Esophagus squamous epithelium (tissue), 5 donors: ENCODE measurements around the gene ACSL5. TPM values are rescaled to one million over a fixed set of nuclear protein-coding genes. Genes with fewer than 3 reads are reported as not detected.
"Not testable (repeated sequence)": the region's sequence is repeated elsewhere in the genome, so short reads cannot be mapped to it uniquely, and the experiment has no call there.

Source experiments
- DNase-seq: peaks from one replicate; lab custom pipeline; 2025; lab: John Stamatoyannopoulos, UW
- H3K27ac ChIP-seq, 4 donors: fragments of 200-600 bp; sonication (generic); one replicate each; pipeline ENCODE4 v1.5.1; 2016 to 2019; ENCODE audit warnings: mild to moderate bottlenecking in 1 of 4
- H3K27me3 ChIP-seq, 4 donors: fragments of 200-600 bp; sonication (generic); 1 replicate in 3 of 4; 2 replicates in 1 of 4; pipeline versions ENCODE4 v1.5.1 to v1.6.0; 2017 to 2021; ENCODE audit warnings: antibody characterized with exemption in 1 of 4
- H3K36me3 ChIP-seq, 3 donors: fragments of 200-600 bp; sonication (generic); one replicate each; pipeline ENCODE4 v1.5.1; 2016 to 2019
- H3K4me1 ChIP-seq, 3 donors: fragments of 200-600 bp; sonication (generic); one replicate each; pipeline ENCODE4 v1.5.1; 2017 to 2019
- H3K4me3 ChIP-seq, 4 donors: fragments of 200-600 bp; sonication (generic); 1 replicate in 3 of 4; 2 replicates in 1 of 4; pipeline ENCODE4 v1.5.1; 2016 to 2019; ENCODE audit warnings: mild to moderate bottlenecking in 2 of 4, moderate library complexity in 1 of 4
- H3K9me3 ChIP-seq, 3 donors: fragments of 200-600 bp; sonication (generic); one replicate each; pipeline ENCODE4 v1.5.1; 2016 to 2019
- CTCF ChIP-seq, 6 experiments: fragments of 450-650 bp in 4 of 6; fragments of 200-600 bp in 2 of 6; sonication (generic) in 2 of 6; IDR thresholded peaks; one replicate each; pipeline ENCODE4 v1.5.1; 2016 to 2019; ENCODE audit warnings: antibody characterized with exemption in 6 of 6, mild to moderate bottlenecking in 4 of 6, moderate library complexity in 4 of 6
- POLR2A ChIP-seq, 4 donors: fragments of 450-650 bp; IDR thresholded peaks; one replicate each; pipeline ENCODE4 v1.6.1; 2017; ENCODE audit warnings: antibody characterized with exemption in 4 of 4, mild to moderate bottlenecking in 4 of 4, moderate library complexity in 3 of 4
- WGBS, 2 donors: methylation state at CpG; one replicate each; pipeline ENCODE4 v1.1.5; 2018; 5-methylcytosine and 5-hydroxymethylcytosine counted together
- intact Hi-C: fragments of 100-400 bp; cut with DNase I; formaldehyde crosslinking; loops from one replicate; pipeline ENCODE4 v1.15.0; 2022
- total RNA-seq, 4 donors: library from RNA; depleted of rRNA; stranded (reverse); fragments of >200 nt; gene quantifications; one replicate each; pipeline ENCODE4 v1.1.0, GENCODE V29; 2016
- donor health status: DM: yes; HTN: yes; CAD: no.

Gene ACSL5
- total RNA-seq, 4 donors from 2014 or later: 5.2 to 15.9 (median 8.2) TPM

GRCh38 chr10:112376396-112376790 lies 2.5 kb downstream of the ACSL5 start:
- H3K4me1 ChIP-seq: peaks cover 9 to 34% (median 11%) of the 10 kb centered on the region in 3 donors
- no peak for DNase-seq
- intact Hi-C loops: no loop called here
- peak overlapping the region; percentile 79 to 85 (median 81) for H3K27ac ChIP-seq
- WGBS, 2 donors: 23 to 52% methylated on average over 7 to 8 of the region's 11 CpGs
- no peaks in the 10 kb centered on the region for H3K27me3 ChIP-seq
- H3K9me3 ChIP-seq: no peaks in the 10 kb centered on the region
- peak overlapping the region; percentile 39 to 68 (median 52) for H3K4me3 ChIP-seq
- no peaks in the 10 kb centered on the region for H3K36me3 ChIP-seq
- no peak for TF ChIP-seq CTCF (IDR thresholded peaks at IDR 0.05)

- H3K27ac ChIP-seq, intact Hi-C loops, H3K27me3 ChIP-seq, DNase-seq, H3K9me3 ChIP-seq, H3K36me3 ChIP-seq: not testable (repeated sequence)
- WGBS, 2 donors: 87 to 88% methylated on average over 9 of the region's 9 CpGs
- Histone ChIP-seq H3K4me1 (peaks cover 9 to 34% (median 11%) of the 10 kb centered on the region in 3 donors), H3K4me3 (peak overlapping the region in 3 of 4 donors; percentile 51 to 68 (median 52))
Observed at GRCh38 chr10:112377116-112377515, 3.2 kb downstream of the ACSL5 start.

DNA sequence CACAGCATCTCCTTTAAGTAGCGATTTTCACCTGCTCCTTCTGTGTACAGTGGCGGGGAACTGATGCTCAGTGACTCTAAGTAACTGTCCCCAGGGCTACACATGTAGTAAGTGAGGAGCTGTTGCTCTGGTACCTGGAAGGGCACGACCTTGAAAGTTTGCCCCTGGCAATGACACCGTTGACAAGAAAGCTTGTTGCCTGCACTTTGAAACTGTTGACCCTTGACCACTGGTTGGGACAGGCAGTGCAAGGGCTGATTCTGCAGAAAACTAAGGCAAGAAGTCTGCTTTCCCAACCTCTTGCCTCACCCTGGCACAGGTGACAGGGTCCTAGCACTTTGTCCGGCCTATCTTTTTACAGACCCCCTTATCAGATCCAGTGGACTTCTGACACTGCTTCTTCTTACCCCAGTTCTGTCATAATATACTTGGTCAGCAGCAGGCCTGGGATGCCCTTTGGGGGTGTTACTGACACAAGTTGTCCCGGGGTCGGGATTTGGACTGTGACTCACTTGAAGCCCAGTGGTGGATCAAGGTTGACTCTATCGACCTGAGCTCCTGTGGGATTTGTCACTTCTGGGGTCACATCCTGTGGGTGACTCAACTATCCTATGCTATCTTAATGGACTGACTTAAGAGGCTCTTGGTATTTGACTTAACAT lies 5.8 kb downstream of the ACSL5 start:
- 88 to 89% methylated on average over 3 to 5 of the region's 8 CpGs for WGBS, 2 donors
- intact Hi-C loops: no loop called here

DNA sequence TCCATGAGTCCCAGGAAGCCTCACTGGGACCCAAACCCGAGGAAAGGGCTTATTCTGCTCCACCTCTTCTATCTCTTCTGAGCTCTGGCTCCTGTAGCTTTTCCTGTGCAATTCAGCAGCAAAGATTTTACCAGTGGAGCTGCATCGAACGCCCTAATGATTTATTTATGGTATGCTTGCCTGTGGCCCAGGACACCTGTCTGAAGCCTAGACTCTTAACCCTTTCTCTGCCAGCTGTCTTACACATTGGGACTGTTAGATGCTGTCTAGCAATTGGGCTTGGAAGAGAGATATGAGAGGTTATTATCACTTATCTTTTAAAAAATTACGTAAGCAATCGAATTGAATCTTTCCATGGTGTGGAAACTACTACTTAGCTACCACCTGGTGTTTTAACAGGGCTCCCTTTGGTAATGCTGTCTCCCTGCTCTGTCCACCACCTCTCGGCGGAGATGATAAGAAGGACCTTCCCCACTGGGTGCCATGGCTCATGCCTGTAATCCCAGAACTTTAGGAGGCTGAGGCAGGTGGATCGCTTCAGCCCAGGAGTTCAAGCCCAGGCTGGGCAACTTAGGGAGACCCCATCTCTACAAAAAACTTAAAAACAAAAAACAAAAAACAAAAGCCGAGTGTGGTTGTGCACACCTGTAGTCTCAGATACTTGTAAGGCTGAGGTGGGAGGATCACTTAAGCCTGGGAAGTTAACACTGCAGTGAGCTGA lies 8.8 kb downstream of the ACSL5 start:
- Histone ChIP-seq H3K27ac (no peak overlapping the region), H3K27me3 (no peaks in the 10 kb centered on the region), H3K4me1 (no peaks in the 10 kb centered on the region), H3K4me3 (no peak overlapping the region), H3K9me3 (no peaks in the 10 kb centered on the region), H3K36me3 (no peaks in the 10 kb centered on the region)
- no peak for TF ChIP-seq CTCF (IDR thresholded peaks at IDR 0.05)
- TF ChIP-seq POLR2A (IDR thresholded peaks at IDR 0.05): no peak
- intact Hi-C loops: no loop called here
- WGBS, 2 donors: 68 to 79% methylated on average over 5 to 6 of the region's 9 CpGs
- DNase-seq: no peak

More for the DNA sequence above, 5.8 kb downstream of the ACSL5 start:
- TF ChIP-seq POLR2A (IDR thresholded peaks at IDR 0.05): no peak
- H3K27ac ChIP-seq: no peak overlapping the region
- no peak overlapping the region for H3K4me3 ChIP-seq
- no peak for DNase-seq
- H3K36me3 ChIP-seq: no peaks in the 10 kb centered on the region
- no peaks in the 10 kb centered on the region for H3K9me3 ChIP-seq
- peaks cover 9 to 26% (median 11%) of the 10 kb centered on the region in 3 donors for H3K4me1 ChIP-seq
- H3K27me3 ChIP-seq: no peaks in the 10 kb centered on the region

DNA sequence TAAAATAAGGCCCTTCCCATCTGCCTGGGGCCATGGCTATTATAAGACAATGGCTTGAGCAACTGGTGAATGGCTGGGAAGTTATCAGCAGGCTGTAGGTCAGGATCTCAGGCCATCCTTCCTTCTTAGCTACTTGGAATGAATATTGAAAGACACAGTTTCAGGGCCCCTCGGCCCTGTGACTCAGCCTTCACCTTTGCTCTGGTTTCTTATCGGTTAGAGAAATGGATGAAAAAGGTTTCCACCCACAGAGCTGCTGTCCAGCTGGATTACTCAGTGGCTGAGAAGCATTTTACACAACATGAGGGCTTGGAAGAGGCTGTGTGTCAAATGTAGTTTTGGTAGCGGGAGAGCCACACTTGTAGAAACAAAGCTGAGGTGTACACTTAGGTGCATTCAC lies 9.4 kb downstream of the ACSL5 start:
- H3K27ac ChIP-seq: no peak overlapping the region
- H3K4me1 ChIP-seq: no peaks in the 10 kb centered on the region
- 51 to 58% methylated on average over 3 of the region's 3 CpGs for WGBS, 2 donors
- intact Hi-C loops: no loop called here
- no peaks in the 10 kb centered on the region for H3K27me3 ChIP-seq
- no peaks in the 10 kb centered on the region for H3K9me3 ChIP-seq
- H3K36me3 ChIP-seq: no peaks in the 10 kb centered on the region
- TF ChIP-seq CTCF (IDR thresholded peaks at IDR 0.05) (no peak), POLR2A (IDR thresholded peaks at IDR 0.05) (no peak)
- H3K4me3 ChIP-seq: no peak overlapping the region
- no peak for DNase-seq

GRCh38 chr10:112384141-112384540 lies 10.2 kb downstream of the ACSL5 start:
- intact Hi-C loops: no loop called here
- H3K9me3 ChIP-seq: no peaks in the 10 kb centered on the region
- no peaks in the 10 kb centered on the region for H3K36me3 ChIP-seq
- no peak overlapping the region for H3K27ac ChIP-seq
- no peaks in the 10 kb centered on the region for H3K27me3 ChIP-seq
- no peak overlapping the region for H3K4me3 ChIP-seq
- 71 to 77% methylated on average over 2 of the region's 2 CpGs for WGBS, 2 donors
- TF ChIP-seq POLR2A (IDR thresholded peaks at IDR 0.05): no peak
- no peak for TF ChIP-seq CTCF (IDR thresholded peaks at IDR 0.05)
- H3K4me1 ChIP-seq: peaks cover 0 to 3% (median 0%) of the 10 kb centered on the region in 3 donors
- DNase-seq: no peak
